ENCODE data around the gene NBPF1.
"Not testable (repeated sequence)": the region's sequence is repeated elsewhere in the genome, so short reads cannot be mapped to it uniquely, and the experiment has no call there.

NBPF1 gene

DNA sequence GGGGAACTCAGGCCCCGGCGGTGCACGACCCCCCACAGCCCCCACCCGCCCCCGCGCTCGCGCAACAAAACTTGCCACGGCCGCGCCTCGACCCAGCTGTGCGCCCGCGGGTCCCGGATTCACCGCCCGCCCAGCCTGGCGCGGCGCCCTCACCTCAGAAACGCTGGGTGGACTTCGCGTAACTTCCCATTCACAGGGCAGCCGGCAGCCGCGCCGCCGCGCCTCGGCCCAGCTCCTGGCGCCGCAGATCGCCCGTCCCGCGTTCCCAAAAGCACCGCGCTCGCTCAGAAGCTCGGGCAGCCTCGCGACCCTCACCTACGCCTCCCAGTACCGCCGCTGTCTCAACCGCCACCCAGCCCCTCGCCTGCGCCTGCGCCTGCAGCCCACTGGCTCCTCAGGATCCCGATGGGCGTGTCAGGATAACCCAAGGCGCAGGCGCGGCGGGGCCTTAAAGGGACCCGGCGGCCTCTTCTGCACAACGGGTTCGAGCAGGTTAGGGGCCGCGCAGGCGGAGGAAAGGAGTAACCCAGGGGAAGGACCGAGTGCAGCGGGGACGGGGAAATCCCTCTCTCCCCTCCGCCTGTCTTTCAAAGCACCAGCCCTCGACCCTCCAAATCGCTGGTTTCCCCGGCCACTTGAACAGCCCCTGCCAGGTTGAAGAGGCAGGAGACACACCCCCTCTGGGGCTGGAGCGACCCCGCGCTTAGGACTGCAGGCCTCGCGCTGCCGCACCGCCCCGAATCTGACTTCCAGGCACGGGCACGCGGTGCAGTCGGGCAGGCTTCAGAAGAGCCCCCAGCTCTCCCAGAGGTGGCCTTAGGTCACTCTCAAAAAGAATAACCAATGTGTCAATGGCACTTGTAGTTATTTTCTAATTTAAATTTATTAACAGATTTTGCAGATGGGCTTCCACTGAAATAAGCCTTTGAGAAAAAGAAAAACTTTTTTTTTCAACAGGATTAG, at the start of gene NBPF1:
NBPF1 (minus strand) TSS at position 380 of the 963 bp plus-strand sequence.
- peak within 1 kb of the TSS; percentile 66 for H3K4me3 ChIP-seq (ENCODE audit: control insufficient read depth, low read depth, low read length)
- DNase-seq (ENCODE audit: low read depth): peak; percentile 63
- TF ChIP-seq, protein P1, sequence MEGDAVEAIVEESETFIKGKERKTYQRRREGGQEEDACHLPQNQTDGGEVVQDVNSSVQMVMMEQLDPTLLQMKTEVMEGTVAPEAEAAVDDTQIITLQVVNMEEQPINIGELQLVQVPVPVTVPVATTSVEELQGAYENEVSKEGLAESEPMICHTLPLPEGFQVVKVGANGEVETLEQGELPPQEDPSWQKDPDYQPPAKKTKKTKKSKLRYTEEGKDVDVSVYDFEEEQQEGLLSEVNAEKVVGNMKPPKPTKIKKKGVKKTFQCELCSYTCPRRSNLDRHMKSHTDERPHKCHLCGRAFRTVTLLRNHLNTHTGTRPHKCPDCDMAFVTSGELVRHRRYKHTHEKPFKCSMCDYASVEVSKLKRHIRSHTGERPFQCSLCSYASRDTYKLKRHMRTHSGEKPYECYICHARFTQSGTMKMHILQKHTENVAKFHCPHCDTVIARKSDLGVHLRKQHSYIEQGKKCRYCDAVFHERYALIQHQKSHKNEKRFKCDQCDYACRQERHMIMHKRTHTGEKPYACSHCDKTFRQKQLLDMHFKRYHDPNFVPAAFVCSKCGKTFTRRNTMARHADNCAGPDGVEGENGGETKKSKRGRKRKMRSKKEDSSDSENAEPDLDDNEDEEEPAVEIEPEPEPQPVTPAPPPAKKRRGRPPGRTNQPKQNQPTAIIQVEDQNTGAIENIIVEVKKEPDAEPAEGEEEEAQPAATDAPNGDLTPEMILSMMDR (IDR thresholded peaks at IDR 0.05; ENCODE audit: control insufficient read depth, insufficient read depth, low read depth, low read length, missing control alignments): no peak

DNA sequence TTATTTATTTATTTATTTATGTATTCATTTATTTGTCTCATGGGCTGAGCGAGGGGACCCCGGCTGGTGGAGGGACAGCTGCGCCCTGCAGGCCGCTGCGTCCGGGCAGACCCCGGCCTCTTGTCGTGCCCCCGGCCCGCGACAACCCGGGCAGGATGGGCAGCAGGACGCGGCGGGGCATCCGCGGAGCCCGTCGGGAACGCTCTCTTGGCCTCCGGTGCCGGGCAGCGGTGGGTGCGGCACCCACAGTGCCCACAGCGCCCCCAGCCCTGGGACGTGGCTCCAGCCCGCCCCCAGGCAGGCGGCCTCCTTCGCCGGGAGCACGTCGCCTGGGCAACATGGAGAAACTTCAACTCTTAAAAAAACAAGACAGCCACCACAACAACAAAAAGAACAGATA, 44.9 kb upstream of the NBPF1 start:
- H3K4me3 ChIP-seq (ENCODE audit: control insufficient read depth, low read depth, low read length); DNase-seq (ENCODE audit: low read depth): not testable (repeated sequence)

DNA sequence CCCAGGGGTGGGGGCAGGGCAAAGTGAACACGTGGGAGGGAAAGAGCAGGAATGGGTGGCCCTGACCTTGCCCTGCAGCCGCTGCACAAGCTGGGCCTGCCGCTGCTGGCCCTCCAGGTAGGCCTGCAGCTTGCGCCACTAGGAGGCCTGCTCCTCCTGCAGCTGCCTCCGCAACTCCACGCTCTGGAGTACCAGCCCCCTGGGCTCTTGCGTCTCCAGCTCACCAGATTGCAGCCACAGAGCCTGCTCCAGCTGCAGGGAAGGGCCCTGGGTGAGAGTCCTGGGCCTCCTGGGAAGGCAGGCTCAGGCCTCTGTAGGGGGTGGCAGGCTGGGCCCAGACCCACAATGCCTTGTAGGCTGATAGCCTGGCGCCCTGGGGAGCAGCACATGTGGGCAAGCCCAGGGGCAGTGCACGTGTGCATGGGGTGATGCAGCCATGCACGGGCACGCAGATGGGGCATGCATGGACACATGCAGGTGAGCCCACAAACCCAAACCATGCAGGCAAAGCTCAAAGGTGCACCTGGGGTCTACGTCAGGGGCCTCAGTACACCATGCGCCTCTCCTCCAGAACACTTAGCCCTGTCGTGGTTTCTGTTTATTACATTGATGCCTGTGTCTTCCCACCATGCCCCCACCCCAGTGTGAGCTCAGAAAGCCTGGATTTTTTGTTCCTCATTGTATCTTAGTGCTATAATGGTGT, 43.8 kb upstream of the NBPF1 start:
- not testable (repeated sequence) for H3K4me3 ChIP-seq (ENCODE audit: control insufficient read depth, low read depth, low read length); DNase-seq (ENCODE audit: low read depth)

DNA sequence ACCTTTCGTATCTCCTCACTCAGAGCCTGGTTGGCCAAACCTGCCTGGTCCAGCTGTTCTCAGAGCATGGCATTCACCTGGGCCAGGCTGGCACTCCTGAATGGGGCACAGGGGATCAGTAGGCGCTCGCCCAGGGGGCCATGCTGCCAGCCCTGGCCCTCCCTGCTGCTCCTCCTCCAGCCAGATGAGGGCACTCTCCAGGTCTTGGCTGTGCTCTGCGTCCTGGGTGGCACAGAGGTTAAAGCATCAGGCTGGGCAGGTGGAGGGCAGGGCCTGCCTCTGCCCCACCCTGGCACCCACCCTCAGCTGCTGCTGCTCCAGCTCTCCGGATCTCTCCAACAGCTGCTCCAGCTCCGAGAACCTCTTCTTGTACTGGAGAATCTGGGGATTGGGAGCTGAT, 43.2 kb upstream of the NBPF1 start:
- DNase-seq (ENCODE audit: low read depth); H3K4me3 ChIP-seq (ENCODE audit: control insufficient read depth, low read depth, low read length): not testable (repeated sequence)

DNA sequence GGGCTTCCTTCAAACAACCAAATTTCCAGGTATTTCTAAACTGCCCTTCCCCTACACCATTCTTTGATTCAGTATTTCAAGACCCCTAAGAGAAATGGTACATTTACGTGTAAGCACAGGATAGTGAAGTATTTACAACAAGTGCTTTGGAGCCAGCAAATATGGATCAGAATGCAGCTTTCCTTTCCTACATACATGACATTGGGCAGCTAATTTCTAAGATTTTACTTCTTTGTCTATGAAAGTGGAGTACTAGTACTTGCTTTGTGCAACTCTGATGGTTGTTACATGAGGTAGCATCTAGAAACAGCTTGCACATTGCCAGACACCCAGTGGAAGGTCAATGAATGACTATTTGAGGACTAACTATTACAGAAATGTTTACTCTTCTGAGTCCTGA, 38.2 kb upstream of the NBPF1 start:
- H3K4me3 ChIP-seq (ENCODE audit: control insufficient read depth, low read depth, low read length); DNase-seq (ENCODE audit: low read depth): not testable (repeated sequence)

DNA sequence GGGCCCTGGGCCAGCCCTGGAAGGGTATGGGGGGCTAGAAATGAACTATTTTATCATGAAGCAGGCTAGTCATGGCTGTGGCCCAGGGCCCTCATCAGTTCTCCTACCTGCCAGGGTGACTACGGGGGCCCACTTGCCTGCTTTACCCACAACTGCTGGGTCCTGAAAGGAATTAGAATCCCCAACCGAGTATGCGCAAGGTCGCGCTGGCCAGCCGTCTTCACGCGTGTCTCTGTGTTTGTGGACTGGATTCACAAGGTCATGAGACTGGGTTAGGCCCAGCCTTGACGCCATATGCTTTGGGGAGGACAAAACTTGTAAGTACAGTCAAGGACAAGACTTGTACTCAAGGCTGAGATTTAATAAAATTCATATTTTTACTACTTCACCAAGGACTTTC, 36.6 kb upstream of the NBPF1 start:
- DNase-seq (ENCODE audit: low read depth); H3K4me3 ChIP-seq (ENCODE audit: control insufficient read depth, low read depth, low read length): not testable (repeated sequence)

DNA sequence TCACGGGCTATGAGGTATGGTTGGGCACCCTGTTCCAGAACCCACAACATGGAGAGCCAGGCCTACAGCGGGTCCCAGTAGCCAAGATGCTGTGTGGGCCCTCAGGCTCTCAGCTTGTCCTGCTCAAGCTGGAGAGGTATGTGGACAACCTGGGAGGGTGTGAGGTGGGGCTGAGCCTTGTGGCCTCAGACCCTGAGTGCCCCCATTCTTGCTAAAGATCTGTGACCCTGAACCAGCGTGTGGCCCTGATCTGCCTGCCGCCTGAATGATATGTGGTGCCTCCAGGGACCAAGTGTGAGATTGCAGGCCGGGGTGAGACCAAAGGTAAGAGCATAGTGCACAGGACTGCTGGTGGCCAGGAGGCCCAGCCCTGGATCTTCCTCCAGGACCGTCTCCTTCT, 36.0 kb upstream of the NBPF1 start:
- DNase-seq (ENCODE audit: low read depth); H3K4me3 ChIP-seq (ENCODE audit: control insufficient read depth, low read depth, low read length): not testable (repeated sequence)

DNA sequence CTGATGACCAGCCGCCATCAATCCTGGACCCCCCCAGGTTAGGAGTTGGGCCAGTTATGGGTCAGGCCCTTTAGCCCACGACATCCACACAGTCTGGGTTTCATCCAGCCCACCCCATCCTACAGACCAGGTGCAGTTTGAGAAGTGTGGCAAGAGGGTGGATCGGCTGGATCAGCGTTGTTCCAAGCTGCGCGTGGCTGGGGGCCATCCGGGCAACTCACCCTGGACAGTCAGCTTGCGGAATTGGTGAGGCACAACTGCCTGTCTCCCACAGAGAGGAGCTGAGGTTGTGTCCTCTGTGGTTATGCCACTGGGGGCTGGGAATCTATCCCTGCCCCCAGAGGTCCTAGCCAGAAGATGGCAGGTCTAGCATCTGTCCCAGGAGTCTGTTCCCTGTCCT, 35.4 kb upstream of the NBPF1 start:
- DNase-seq (ENCODE audit: low read depth); H3K4me3 ChIP-seq (ENCODE audit: control insufficient read depth, low read depth, low read length): not testable (repeated sequence)

DNA sequence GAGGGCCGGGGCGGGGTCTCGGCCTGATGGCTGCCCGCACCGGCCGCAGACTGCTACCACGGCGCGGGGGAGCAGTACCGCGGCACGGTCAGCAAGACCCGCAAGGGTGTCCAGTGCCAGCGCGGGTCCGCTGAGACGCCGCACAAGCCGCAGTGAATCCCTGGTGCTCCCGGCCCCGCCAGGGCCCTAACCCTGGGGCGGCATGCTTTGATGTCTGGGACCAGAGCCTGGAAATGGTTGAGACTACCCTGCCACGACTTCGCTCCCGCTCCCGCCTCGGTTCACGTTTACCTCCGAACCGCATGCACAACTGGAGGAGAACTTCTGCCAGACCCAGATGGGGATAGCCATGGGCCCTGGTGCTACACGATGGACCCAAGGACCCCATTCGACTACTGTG, 34.9 kb upstream of the NBPF1 start:
- H3K4me3 ChIP-seq (ENCODE audit: control insufficient read depth, low read depth, low read length); DNase-seq (ENCODE audit: low read depth): not testable (repeated sequence)

DNA sequence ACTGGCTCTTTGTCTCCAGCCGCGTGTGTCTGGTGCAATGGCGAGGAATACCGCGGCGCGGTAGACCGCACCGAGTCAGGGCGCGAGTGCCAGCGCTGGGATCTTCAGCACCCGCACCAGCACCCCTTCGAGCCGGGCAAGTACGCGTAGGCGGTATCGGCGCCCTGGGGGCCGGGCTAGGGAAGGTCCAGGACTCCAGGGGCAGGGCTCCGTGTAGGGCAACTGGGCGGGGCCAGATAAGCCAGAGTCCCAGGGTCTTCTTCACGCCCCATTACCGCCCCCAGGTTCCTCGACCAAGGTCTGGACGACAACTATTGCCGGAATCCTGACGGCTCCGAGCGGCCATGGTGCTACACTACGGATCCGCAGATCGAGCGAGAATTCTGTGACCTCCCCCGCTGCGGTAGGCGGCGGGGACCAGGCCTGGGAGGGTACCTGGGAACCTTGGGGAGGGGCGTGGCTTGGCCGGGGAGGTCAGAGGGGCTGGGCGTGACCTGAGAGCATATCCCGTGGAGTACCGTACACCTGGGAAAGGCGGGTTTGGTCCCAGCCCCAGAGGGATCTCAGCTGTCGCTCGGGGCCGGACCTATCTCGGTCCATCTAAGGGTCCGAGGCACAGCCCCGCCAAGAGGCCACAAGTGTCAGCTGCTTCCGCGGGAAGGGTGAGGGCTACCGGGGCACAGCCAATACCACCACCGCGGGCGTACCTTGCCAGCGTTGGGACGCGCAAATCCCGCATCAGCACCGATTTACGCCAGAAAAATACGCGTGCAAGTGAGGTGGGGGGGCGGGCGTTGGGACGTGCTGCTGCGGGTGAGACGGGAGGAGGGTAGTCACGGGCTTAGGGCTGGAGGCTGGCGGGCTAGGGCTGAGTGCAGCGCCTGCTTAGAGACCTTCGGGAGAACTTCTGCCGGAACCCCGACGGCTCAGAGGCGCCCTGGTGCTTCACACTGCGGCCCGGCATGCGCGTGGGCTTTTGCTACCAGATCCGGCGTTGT, 34.1 kb upstream of the NBPF1 start:
- H3K4me3 ChIP-seq (ENCODE audit: control insufficient read depth, low read depth, low read length); DNase-seq (ENCODE audit: low read depth): not testable (repeated sequence)

DNA sequence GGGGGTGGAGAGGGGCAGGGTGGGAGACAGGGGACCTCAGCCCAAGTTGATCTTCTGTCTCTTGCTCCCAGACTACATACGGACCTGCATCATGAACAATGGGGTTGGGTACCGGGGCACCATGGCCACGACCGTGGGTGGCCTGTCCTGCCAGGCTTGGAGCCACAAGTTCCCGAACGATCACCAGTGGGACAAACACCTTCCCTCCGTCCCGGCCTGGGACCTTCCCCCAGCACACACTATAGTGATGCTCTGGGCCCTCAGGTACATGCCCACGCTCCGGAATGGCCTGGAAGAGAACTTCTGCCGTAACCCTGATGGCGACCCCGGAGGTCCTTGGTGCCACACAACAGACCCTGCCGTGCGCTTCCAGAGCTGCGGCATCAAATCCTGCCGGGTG, 33.4 kb upstream of the NBPF1 start:
- H3K4me3 ChIP-seq (ENCODE audit: control insufficient read depth, low read depth, low read length); DNase-seq (ENCODE audit: low read depth): not testable (repeated sequence)

DNA sequence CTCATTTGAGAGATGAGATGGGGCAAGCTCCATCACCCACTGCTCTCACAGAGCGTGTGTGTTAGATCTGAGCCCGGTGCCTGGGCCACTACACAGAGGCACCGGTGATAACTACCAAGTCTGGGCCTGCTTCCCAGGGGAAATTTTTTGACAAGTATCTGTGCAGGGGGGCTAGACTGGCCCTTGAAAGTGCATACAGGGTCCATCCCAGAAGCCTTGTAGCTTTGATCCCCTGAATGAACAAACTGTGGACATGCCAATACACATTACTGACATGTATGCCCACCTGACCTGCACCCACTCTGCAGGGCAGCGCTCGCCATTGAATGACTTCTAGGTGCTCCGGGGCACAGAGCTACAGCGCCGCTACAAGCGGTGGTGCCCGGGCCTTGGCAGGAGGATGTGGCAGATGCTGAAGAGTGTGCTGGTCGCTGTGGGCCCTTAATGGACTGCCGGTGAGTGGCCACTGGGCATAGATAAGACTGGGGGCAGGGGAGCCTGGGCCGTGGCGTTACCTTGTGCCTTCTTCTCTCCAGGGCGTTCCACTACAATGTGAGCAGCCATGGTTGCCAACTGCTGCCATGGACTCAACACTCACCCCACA, 32.8 kb upstream of the NBPF1 start:
- not testable (repeated sequence) for H3K4me3 ChIP-seq (ENCODE audit: control insufficient read depth, low read depth, low read length); DNase-seq (ENCODE audit: low read depth)

DNA sequence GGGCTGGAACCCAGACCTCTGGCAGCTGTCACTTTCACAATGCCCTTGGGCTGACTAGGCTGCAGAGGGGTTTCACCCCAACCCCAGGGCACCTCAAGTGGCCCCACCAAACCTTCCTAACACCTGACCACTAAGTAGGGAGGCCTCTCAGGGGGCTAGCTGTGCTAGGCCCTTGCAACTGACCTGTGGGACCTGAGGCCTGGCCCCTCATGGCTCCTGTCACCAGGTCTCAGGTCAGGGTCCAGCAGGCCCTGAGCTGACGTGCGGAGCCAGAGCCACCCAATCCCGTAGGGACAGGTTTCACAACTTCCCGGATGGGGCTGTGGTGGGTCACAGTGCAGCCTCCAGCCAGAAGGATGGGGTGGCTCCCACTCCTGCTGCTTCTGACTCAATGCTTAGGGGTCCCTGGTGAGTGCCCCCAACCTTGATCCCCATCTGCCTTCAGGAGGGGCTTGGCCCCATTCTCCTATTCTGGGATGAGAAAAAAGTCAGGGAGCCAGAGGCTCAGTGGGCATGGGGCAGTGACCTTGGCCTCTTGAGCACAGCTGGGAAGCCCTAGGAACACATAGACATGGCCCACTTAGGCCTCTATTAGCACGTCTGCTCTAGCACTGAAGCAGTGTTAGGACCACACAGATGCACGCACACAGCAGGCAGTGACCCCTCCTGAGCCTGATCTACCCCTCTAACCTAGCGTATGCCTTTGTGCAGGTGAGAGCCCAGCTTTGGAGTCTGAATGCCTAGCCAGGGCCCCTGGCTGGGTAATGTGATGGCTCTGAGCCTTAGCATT, 32.1 kb upstream of the NBPF1 start:
- H3K4me3 ChIP-seq (ENCODE audit: control insufficient read depth, low read depth, low read length); DNase-seq (ENCODE audit: low read depth): not testable (repeated sequence)
